ENCODE measurements around the gene CSNK1G2. TPM values are rescaled to one million over a fixed set of nuclear protein-coding genes. Genes with fewer than 3 reads are reported as not detected.

Gene CSNK1G2
- total RNA-seq, 1 experiment from 2014 or later: 59.2 TPM

GRCh38 chr19:1950640-1951039, 9.7 kb downstream of the CSNK1G2 start:
- DNase-seq: no peak
- H3K27ac Mint-ChIP-seq (ENCODE audit: unreplicated experiment): no peak overlapping the region
- H3K9me3 Mint-ChIP-seq (ENCODE audit: low read depth, unreplicated experiment): no peaks in the 10 kb centered on the region
- H3K36me3 Mint-ChIP-seq (ENCODE audit: insufficient read depth, unreplicated experiment): peaks cover 9% of the 10 kb centered on the region
- CTCF ChIA-PET: no interaction called here
- H3K4me3 Mint-ChIP-seq (ENCODE audit: low read depth, unreplicated experiment): no peak overlapping the region
- TF ChIP-seq CTCF (IDR thresholded peaks at IDR 0.05; ENCODE audit: unreplicated experiment): no peak
- BruUV-seq (replicated peaks): no TSS peak
- H3K27me3 Mint-ChIP-seq (ENCODE audit: unreplicated experiment): no peaks in the 10 kb centered on the region
- H3K4me1 Mint-ChIP-seq (ENCODE audit: low read depth, unreplicated experiment): no peaks in the 10 kb centered on the region
- intact Hi-C loops (cut with micrococcal nuclease; ENCODE audit: unreplicated experiment): no loop called here

- Mint-ChIP-seq H3K36me3 (ENCODE audit: insufficient read depth, unreplicated experiment) (peaks cover 4% of the 10 kb centered on the region), H3K4me3 (ENCODE audit: low read depth, unreplicated experiment) (no peak overlapping the region), H3K4me1 (ENCODE audit: low read depth, unreplicated experiment) (no peaks in the 10 kb centered on the region), H3K27me3 (ENCODE audit: unreplicated experiment) (no peaks in the 10 kb centered on the region), H3K27ac (ENCODE audit: unreplicated experiment) (no peak overlapping the region), H3K9me3 (ENCODE audit: low read depth, unreplicated experiment) (no peaks in the 10 kb centered on the region)
- CTCF ChIA-PET: interaction anchor here (0.8 kb wide), 1 partner anchor 29 kb away, joined by 4 read pairs; no protein-coding TSS in a partner anchor
- BruUV-seq (replicated peaks): no TSS peak
- intact Hi-C loops (cut with micrococcal nuclease; ENCODE audit: unreplicated experiment): no loop called here
- no peak for TF ChIP-seq CTCF (IDR thresholded peaks at IDR 0.05; ENCODE audit: unreplicated experiment)
- no peak for DNase-seq
Measured at GRCh38 chr19:1952635-1953034, 11.7 kb downstream of the CSNK1G2 start.

- Mint-ChIP-seq H3K4me1 (ENCODE audit: low read depth, unreplicated experiment) (no peaks in the 10 kb centered on the region), H3K27me3 (ENCODE audit: unreplicated experiment) (no peaks in the 10 kb centered on the region), H3K27ac (ENCODE audit: unreplicated experiment) (no peak overlapping the region), H3K36me3 (ENCODE audit: insufficient read depth, unreplicated experiment) (peaks cover 4% of the 10 kb centered on the region), H3K4me3 (ENCODE audit: low read depth, unreplicated experiment) (no peak overlapping the region), H3K9me3 (ENCODE audit: low read depth, unreplicated experiment) (no peaks in the 10 kb centered on the region)
- TF ChIP-seq CTCF (IDR thresholded peaks at IDR 0.05; ENCODE audit: unreplicated experiment): no peak
- no TSS peak for BruUV-seq (replicated peaks)
- CTCF ChIA-PET: interaction anchor here (0.8 kb wide), 1 partner anchor 29 kb away, joined by 4 read pairs; no protein-coding TSS in a partner anchor
- DNase-seq: no peak
- intact Hi-C loops (cut with micrococcal nuclease; ENCODE audit: unreplicated experiment): no loop called here
Measured at GRCh38 chr19:1953037-1953436, 12.1 kb downstream of the CSNK1G2 start.

- H3K4me3 Mint-ChIP-seq (ENCODE audit: low read depth, unreplicated experiment): no peak overlapping the region
- no peak overlapping the region for H3K27ac Mint-ChIP-seq (ENCODE audit: unreplicated experiment)
- intact Hi-C loops (cut with micrococcal nuclease; ENCODE audit: unreplicated experiment): no loop called here
- peaks cover 4% of the 10 kb centered on the region for H3K36me3 Mint-ChIP-seq (ENCODE audit: insufficient read depth, unreplicated experiment)
- no peak for DNase-seq
- H3K27me3 Mint-ChIP-seq (ENCODE audit: unreplicated experiment): no peaks in the 10 kb centered on the region
- CTCF ChIA-PET: no interaction called here
- no peaks in the 10 kb centered on the region for H3K9me3 Mint-ChIP-seq (ENCODE audit: low read depth, unreplicated experiment)
- TF ChIP-seq CTCF (IDR thresholded peaks at IDR 0.05; ENCODE audit: unreplicated experiment): no peak
- no peaks in the 10 kb centered on the region for H3K4me1 Mint-ChIP-seq (ENCODE audit: low read depth, unreplicated experiment)
- no TSS peak for BruUV-seq (replicated peaks)
Measured at GRCh38 chr19:1953441-1954094, 12.6 kb downstream of the CSNK1G2 start.
